HG02840 (cell line): Measurements from ENCODE around the gene SMIM24.

Source experiments
- ATAC-seq: cut with Tn5 transposase; IDR thresholded peaks from one replicate; pipeline ENCODE4 v1.9.1; 2021; ENCODE audit warnings: mild to moderate bottlenecking, moderate library complexity, moderate number of reproducible peaks; ENCODE audit not compliant: unreplicated experiment, low FRiP score

Gene SMIM24

DNA sequence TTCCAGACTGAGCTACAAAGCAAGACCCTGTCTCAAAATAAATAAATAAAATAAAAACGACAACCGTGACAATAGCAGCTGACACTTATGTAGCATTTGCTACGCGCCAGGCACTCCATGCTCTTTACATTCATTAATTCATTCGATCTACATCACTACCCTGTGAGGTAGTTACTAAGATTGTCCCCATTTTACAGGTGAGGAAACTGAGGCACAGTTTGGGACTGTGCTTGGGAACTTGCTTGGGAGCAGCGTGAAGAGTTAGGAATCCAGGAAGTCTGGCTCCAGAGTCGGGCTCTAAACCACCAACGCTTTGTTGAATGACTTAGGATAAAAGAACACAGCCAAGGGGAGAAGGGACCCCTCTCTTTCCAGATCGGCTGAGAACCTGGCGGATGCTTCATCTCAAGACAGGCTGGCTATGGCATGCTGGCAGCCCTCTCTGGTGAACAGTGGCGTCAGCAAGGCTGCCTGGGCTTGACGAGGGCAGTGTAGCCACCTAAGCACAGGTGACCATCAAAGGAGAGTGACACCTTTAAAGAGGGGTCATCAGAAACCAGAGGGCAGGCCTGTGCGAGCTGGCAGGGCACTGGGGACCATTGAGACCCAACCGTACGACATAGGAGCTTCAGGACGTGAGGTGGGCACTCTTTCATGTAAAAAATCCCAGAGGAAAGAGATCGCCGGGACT is 19.6 kb upstream of the SMIM24 start:
- ATAC-seq = no peak

DNA sequence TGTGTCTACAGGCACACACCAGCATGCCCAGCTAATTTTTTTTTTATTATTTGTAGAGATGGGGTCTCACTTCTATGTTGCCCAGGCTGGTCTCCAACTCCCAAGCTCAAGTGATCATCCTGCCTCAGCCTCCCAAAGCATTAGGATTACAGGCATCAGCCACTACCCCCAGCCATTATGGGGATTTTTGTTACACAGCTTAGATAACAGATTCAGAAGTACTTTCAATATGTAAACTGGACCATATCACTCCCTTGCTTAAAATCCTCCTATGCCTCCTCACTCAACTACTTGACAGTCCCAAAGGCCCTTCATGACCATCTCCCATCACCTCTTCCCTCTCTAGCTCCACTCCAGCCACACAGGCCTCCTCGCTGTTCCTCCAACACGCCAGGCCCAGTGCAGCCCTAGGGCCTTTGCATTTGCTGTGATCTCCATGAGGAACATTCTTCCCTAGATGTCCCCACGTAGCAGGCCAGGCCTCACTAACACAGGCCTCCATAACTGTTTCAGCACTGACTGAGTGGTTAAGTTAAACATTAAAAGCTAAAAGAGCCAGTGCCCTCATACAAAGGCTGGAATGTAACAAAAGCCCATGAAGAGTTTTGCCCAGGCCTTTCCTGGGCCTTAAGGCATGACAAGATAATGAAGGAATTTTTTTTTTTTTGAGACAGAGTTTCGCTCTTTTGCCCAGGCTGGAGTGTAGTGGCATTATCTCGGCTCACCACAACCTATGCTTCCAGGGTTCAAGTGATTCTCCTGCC is 17.6 kb upstream of the SMIM24 start:
- ATAC-seq = no peak

DNA sequence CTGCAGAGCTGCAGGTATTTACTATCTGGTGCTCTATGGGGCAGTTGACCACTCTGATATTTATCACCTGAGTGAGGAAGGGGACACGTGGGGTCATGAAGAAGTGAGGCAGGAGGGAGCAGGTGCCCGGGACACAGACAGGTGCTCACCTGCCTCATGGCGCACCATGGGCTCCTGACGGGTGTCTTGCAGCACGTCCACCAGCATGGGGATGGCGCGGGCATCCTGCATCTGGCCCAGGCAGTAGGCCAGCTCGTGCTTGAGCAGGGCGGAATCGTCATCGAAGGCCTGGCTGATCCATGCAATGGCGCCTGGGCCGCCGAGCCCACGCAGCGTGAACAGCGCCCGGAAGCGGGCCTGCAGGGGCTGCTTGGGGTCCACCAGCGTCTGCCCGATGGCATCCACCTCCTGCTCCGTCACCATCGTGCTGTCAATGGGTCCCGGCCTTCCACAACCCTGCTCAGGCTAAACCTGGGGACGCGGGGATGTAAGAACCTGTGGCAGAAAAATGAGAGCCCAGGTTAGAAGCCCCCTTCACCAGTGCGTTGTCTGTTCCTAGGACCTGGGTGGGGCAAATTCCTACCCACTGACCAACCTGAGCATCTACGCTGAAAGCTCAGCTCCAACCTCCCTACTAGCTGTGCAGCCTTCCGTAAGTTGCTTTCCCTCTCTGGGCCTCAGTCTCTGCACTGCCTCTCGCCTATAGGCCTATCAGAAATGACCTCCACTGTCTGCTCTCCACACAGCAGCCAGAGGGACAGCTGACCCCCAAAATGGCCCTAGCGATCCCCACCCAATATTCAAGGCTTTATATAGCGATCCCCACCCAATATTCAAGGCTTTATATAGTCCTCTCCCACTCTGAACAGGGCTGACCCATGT is 16.3 kb upstream of the SMIM24 start:
- ATAC-seq = no peak

DNA sequence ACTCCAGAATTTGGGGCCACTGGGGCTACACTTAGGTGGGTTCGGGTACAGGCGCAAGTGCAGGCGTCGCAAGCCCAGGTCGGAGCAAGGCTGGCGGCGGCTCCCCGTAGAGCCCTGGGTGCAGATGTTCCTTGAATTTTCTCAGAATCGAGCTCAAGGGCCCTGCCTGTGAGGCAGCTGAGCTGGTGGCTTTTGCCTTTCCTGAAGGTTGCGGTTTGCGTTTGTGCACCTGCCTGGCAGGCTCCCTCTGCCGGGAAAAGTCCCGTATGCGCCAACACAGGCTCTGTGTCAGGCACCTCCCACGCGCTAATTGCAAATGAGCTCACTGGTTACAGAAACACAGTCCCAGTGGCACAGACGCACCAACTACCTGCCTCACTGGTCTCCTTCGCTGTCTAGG is 14.2 kb upstream of the SMIM24 start:
- no peak for ATAC-seq

DNA sequence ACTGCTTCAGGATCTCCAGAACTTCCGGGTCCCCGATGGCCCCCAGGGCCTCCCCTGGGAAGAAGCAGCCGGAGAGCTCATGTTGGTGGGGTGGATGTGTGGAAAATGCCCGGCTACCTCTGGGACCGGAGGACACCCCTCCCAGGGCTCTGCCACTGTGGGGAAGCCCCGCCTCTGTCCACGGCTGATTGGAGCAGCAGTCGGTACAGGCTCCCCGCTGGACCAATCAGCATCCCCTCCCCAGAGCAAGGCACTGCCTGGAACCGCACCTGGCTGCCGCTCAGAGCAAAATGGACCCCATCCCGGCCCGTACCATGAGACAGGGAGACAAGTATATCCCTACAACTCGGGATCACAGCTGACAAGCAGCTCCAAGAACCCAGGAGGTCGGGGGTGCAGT is 13.7 kb upstream of the SMIM24 start:
- ATAC-seq = no peak

DNA sequence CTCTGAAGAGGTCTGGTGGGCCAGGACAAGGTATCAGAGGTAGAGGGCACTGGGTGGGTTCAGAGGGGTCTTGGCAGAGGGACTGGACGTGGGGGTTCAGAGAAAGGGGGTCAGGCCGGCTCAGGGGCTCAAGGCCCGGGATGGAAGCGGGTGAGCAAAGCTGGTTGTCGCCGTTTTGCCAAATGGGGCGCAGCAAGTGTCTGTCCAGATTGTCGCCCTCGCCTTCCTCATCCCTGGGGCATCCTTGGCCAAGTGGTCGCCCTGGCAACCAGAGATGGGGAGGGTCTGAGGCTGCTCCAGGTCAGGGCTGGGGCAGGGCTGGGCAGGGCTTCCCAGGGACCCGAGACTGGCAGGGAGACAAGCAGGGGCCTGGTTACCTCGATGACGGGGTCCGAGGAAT is 13.3 kb upstream of the SMIM24 start:
- ATAC-seq = no peak

DNA sequence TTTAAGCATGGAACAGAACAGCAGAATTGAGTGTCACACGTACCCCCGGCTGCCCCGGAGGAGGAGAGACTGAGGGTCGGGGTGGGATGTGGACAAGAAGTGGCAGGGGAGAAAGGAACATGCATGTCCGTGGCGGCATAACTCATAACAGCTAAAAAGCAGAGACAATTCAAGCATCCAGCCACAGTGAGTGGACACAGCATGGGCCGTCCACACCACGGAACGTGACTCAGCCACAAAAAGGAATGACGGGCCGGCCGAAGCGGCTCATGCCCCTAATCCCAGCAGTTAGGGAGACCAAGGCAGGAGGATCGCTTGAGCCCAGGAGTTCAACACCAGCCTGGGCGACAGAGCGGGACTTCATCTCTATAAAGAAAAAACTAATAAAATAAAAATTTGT is 12.6 kb upstream of the SMIM24 start:
- no peak for ATAC-seq

DNA sequence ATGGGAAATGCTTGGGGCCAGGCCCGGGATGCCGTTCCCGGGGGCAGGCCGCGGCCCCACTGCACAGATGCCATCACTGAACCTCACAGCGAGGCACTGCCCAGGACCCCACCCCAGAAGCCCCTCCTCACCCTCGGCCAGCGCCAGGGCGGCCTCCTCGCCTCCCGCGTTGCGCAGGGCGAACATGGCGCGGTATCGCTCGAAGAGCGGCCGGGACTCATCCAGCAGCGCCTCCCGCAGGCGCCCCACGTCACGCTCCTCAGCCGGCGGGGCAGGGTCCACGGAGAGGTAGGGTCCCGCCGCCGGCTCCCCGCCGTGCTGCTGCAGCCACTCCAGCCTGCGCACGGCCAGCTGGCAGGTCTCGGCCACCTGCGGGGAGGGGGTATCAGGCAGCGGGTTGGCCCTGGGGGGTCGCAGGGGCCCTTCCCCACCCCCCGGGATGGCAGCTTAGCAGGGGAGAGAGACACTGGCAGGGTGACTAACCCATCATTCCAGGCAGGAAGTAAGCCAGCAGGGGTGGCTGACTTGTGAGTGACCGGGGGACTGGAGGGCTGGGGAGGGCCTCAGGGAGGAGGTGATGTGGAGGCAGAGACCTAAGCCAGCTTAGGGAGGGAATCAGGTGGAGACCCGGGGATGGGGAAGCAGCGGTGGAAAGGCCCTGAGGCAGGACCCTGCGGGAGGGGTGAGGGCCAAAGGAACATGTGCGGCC is 12.0 kb upstream of the SMIM24 start:
- no peak for ATAC-seq

DNA sequence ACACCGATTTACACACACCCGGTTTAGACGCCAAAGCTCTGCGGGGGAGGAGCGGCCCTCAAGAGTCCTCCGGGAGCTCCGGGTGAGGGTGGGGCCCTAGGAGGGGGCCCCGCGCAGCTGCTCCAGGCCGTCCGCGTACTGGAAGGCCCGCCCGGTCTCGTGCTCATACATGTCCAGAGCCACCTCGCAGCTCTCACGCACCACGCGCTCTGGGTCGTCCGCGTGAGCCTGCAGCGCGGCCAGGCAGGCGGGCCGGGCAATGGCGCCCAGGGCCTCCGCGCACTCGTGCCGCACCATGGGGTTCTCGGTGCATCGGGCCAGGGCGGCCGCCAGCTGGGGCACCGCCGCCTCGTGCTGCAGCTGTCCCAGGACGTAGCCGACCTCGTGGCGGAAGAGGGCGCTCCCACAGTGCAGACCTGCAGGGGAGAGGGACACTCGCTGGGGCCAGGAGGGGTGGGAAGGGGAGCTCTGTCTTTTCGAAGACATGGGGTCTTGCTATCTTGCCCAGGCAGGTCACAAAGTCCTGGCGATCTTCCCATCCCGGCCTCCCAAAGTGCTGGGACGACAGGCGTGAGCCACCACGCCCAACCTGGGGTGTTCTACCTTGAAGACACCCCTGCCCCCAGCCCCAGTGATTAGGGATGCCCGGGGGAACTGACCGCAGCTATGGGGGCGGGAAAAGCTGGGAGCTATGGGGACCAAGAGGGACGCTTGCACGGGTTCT is 11.2 kb upstream of the SMIM24 start:
- no peak for ATAC-seq

DNA sequence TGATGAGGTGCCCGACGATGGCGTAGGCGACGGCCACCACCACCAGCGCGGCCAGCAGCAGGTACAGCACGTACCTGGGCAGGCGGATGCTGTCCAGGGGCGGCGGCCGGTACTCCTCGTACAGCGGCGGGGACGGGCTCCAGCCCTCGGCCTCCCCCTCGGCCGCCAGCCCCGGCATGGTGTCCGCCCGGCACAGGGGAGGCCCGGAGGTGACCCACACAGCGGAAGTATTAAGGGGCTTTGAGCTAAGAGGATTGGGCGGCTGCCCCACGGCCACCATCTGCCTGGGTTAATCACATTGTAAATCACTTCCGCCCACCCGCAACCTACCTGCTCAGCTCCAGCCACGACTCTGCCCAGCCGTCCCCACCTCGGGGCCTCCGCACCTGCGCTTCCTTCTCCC is 2.9 kb upstream of the SMIM24 start, which contains the start of gene SMIM44:
TSS of gene SMIM44 (minus strand) at position 216 of the 403 bp plus-strand sequence. CDS start at position 178, 38 bp downstream.
- ATAC-seq = no peak

DNA sequence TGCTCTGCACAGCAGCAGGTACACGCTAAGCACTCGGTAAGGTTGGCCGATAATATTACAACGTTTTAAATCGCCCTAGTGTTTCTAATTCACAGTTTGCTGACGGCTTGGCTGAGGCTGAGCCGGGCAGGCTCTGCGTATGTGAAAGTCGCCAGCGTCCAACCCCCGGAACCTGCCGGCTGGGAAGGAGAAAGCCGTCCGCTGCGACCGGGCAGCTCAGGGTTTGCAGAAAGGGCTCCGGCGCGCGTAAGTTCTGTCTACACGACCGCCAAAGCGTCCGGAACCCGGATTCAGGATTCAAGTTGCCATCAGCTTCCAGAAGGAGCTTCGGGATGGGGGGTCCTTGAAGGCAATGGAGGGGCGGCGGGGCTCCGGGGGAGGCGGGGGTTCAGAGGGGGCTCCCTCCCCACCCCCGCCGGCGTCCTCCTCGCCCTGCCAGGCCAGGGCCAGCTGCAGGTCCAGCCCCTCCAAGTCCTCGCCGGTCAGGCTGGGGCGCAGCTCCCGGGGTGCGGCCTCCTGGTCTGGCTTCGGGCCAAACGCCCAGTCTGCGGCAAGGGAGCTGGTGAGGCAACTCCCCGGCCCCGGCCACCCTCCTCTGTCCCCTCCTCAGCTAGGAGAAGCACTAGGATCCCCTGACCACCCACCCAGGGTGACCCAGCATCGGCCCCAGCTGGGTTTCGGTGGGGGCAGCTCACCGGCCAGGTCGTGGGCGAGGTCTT is 2.3 kb upstream of the SMIM24 start:
- ATAC-seq = no peak

DNA sequence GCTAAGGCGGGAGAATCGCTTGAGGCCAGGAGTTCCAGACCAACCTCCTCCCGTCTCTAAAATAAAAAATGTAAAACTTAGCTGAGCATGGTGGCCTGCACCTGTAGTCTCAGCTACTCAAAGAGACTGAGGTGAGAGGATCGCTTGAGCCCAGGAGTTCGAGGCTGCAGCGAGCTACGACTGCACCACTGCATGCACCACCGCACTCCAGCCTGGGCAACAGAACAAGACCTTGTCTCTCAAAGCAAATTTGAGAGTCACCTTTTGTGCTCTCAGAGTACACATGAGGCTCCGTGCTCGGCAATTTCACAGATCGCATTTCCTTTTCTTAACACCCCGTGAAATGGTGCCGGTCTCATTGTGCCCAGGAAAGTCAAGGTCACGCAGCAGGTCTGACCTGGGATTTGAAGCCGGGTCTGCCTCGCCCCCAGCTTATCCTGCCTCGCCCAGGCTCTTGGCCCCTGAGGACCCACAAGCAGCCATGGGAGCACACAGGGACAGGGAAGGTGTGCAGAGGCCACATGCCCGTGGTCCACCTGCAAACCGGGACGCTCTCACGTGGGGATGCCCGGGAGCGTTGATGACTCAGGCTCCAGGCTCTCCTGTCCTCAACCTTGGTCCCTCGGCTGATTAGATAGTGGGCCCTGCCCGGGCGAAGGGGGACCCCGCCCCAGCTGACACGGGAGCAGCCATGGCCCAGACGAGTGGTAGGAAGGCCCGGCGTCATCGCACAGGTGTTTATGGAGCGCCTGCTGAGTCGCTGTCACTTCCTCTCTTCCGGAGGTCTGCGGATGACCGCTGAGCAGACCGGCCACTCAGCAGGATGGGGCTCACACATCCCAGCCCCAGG is 1.1 kb upstream of the SMIM24 start:
- no peak for ATAC-seq

DNA sequence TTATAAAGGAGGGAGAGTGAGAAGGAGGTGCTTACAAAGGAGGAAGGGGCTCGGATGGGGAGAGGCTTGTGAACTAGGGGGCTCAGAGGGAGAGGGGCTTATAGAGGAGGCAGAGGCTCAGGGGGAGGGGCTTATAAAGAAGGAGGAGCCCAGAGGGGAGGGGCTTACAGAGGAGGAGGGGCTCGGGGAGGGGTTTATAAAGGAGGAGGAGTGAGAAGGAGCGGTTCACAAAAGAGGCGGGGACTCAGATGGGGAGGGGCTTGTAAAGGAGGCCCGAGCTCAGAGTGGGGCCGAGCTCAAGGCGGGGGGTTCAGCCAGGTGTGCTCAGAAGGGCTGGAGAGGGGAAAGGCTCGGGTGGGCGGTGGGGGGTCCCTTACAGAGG is 500 bp downstream of the SMIM24 start:
- ATAC-seq = no peak

DNA sequence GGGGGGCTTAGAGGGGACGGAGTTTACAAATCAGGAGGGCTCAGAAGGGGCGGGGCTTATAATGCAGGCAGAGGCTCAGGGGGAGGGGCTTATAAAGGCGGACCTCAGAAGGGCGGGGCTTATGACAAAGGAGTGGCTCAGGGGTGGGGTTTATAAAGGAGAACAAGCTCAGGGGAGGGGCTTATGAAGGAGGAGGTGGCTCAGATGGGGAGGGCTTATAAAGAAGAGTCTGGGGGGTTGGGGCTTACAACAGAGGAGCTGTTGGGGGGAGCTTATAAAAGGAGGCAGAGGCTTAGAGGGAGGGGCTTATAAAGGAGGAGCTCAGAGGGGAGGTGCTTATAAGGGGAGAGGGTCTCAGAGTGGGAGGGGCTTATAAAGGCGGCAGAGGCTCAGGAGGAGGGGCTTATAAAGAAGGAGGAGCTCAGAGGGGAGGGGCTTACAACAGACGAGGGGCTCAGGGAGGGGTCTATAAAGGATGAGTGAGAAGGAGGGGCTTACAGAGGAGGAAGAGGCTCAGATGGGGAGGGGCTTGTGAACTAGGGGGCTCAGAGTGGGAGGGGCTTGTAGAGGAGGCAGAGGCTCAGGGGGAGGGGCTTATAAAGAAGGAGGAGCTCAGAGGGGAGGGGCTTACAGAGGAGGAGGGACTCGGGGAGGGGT is 1.0 kb downstream of the SMIM24 start:
- no peak for ATAC-seq

DNA sequence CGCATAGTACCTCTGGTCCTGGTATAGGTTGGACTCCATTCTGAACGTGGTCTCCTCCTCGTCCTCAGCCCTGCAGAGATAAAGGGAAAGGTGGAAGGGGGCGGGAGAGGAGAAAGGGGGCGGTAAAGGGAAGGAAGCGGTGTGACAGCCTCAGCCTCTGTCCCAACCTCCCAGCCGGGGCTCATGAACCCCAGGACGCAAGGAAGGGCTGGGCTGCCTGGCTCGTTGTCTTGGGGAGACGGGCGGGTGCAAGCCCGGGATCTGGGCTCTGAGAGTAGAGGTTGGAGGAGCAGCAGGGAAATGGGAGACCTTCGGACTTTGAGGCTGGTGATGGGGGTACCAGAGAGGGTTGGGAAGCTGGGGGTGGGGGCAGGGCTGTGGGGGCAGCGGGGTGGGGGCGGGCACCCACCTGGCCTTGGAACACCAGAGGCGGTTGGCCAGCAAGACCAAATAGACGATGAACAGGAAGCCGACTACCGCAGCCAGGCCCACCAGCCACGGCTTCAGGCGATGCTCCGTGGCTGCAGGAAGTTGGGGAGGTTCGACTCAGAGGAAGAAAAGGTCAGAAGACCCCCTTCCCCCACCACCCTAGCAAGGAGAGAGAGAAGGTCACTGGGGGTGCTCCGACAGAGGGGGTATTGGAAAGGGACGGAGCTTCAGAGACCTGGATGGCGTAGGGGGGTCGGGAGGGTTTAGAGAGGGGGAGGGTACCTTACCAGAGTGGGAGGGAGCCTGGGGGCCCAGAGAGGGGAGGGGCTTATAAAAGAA is 1.7 kb downstream of the SMIM24 start:
- no peak for ATAC-seq

DNA sequence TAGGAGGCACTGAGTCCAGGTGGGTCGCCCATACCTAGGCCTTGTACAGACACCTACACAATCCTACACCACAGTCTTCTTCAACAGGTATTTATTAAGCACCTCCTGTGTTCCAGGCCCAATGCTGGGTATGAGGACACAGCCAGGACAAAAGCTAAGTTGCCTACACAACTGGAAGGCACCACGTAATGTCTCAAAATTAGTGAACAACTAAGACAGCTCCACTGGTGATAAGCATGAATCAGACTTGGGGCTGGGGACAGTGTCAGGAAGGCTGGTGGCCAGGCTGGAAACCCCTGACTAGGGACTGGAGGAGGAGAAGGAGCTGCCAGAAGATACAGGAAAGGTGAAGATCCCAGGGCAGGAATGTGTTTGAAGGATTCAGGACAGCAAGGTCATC is 2.4 kb downstream of the SMIM24 start:
- ATAC-seq = no peak

DNA sequence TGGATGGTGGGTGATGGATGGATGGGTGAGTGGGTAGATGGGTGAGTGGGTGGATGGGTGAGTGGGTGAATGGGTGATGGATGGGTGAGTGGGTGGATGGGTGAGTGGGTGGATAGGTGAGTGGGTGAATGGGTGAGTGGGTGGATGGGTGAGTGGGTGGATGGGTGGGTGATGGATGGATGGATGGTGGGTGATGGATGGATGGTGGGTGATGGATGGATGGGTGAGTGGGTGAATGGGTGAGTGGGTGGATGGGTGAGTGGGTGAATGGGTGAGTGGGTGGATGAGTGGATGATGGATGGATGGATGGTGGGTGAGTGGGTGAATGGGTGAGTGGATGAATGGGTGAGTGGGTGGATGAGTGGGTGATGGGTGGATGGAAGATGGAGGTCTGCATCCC is 2.8 kb downstream of the SMIM24 start:
- no peak for ATAC-seq
